Fibroblast of villous mesenchyme (primary cell): ENCODE results near the gene KLB. TPM values are rescaled to one million over a fixed set of nuclear protein-coding genes. Genes with fewer than 3 reads are reported as not detected.

ENCODE experiments used
- DNase-seq: peaks from one replicate; pipeline ENCODE4 v3.0.0-alpha.2; 2010; ENCODE audit warnings: low read depth
- H3K4me3 ChIP-seq: 2 replicates; pipeline ENCODE4 v1.5.1; 2011; ENCODE audit warnings: low read depth, mild to moderate bottlenecking, low read length
- total RNA-seq: library from RNA; depleted of rRNA; stranded (reverse); fragments of >200 nt; gene quantifications from 2 replicates; pipeline ENCODE4 v1.2.3, GENCODE V29; 2012
- TF ChIP-seq, protein P1 (sequence below): IDR thresholded peaks from 2 replicates; pipeline ENCODE4 v1.5.1; 2012; ENCODE audit warnings: low read depth, mild to moderate bottlenecking, low read length; ENCODE audit not compliant: insufficient read depth

KLB gene
- total RNA-seq, 1 donor = not detected

DNA sequence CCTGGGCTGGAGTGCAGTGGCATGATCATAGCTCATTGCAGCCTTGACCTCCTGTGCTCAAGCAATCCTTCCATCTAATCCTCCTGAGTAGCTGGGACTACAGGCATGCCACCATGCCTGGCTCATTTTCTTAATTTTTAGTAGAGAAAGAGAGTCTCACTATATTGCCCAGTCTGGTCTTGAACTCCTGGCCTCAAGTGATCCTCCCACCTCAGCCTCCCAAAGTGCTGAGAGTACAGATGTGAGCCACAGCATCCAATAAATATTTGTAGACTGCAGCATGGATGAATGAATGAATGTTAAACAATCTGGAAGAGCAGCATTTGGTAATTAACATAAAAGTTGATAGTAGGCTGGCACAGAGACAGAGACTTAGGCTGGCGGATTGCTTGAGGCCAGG, 20.0 kb downstream of the KLB start:
- TF ChIP-seq, protein P1, sequence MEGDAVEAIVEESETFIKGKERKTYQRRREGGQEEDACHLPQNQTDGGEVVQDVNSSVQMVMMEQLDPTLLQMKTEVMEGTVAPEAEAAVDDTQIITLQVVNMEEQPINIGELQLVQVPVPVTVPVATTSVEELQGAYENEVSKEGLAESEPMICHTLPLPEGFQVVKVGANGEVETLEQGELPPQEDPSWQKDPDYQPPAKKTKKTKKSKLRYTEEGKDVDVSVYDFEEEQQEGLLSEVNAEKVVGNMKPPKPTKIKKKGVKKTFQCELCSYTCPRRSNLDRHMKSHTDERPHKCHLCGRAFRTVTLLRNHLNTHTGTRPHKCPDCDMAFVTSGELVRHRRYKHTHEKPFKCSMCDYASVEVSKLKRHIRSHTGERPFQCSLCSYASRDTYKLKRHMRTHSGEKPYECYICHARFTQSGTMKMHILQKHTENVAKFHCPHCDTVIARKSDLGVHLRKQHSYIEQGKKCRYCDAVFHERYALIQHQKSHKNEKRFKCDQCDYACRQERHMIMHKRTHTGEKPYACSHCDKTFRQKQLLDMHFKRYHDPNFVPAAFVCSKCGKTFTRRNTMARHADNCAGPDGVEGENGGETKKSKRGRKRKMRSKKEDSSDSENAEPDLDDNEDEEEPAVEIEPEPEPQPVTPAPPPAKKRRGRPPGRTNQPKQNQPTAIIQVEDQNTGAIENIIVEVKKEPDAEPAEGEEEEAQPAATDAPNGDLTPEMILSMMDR = no peak
- H3K4me3 ChIP-seq = no peak overlapping the region
- no peak for DNase-seq

DNA sequence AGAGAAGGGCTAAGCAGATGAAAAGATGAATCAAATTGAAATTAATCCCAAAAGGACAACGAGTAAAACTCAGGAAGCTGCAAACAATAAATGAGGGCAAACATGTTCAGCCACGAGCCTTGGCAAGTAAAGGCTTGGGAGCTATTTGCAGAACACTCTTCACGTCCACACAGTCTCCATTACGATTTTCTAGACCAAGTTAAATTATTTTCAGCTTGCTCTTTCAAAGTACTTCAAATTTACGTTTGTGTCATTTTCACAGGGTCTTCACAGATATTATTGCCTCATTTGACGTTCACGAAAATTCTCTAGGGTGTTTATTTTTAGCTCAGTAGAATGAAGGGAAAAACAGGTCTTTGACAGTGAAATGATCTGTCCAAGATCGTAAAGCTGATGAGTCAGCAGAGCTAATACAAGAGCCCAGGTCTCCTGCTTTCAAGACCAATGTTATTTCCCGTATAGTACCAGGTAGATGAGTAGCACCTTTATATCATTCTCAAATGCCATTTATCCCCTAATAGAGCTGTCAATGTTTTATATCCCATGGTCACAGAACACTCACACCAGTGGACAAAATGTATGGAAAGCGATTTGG, 20.9 kb downstream of the KLB start:
- no peak overlapping the region for H3K4me3 ChIP-seq
- peak; percentile 17 for DNase-seq

DNA sequence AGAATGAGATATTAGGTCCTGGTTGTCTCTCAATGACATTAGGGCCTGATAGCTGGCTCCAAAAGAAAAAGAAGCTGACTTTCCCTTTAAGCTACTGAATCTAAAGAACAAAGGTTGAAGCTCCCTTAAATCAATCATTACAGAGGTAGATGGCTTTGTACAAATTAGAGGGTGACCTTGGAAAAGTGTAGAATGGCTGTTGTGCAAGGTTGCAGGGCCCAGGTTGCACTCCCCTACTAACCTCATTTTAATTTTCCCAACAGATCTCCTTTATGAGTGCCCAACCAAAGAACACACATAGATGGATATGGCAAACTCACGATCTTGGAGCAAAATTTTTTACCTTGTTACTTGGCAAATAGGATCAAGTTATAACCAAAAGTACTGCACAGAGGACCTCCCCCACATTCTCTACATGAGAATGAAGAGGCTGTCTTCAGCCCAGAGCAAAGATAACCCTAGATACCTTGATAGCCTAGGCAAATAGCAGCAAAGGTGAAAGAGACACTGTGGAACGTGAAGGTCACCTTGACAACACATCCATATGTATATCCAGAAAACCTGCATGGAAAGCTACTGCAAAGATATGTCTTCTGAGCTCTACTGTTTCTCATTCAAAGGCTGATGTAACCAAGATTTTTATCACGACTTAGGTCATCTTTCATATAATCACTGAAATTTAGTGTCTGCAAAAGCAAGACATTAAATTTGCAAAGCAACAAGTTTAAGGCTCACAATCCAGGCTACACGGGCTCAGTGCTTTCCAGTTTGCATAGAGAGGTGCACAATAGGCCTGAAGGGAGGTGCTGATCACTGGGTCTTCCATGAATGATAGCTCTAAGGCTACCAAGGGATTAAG, 23.0 kb downstream of the KLB start:
- no peak overlapping the region for H3K4me3 ChIP-seq
- TF ChIP-seq, protein P1 = no peak
- DNase-seq = peak; percentile 13

More for the DNA sequence above, 20.9 kb downstream of the KLB start:
- TF ChIP-seq, protein P1 = no peak

DNA sequence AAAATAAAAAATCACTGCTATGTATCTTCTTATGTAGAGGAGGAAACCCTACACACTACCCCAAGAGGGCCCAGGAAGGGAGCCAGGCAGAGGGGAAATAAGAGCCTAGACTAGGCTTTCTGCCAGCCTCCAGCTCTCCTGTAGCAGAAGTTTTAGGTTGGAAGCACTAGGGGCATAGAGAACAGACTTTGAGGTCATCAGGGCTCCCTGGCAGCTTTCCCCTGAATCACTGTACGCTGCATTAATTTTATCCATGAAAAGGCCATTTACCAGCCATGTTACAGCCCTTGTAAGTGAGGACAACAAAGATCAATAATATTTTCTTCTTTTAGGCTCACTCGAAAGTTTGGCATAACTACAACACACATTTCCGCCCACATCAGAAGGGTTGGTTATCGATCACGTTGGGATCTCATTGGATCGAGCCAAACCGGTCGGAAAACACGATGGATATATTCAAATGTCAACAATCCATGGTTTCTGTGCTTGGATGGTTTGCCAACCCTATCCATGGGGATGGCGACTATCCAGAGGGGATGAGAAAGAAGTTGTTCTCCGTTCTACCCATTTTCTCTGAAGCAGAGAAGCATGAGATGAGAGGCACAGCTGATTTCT, 27.3 kb downstream of the KLB start:
- no peak overlapping the region for H3K4me3 ChIP-seq
- DNase-seq = no peak
- TF ChIP-seq, protein P1 = no peak

DNA sequence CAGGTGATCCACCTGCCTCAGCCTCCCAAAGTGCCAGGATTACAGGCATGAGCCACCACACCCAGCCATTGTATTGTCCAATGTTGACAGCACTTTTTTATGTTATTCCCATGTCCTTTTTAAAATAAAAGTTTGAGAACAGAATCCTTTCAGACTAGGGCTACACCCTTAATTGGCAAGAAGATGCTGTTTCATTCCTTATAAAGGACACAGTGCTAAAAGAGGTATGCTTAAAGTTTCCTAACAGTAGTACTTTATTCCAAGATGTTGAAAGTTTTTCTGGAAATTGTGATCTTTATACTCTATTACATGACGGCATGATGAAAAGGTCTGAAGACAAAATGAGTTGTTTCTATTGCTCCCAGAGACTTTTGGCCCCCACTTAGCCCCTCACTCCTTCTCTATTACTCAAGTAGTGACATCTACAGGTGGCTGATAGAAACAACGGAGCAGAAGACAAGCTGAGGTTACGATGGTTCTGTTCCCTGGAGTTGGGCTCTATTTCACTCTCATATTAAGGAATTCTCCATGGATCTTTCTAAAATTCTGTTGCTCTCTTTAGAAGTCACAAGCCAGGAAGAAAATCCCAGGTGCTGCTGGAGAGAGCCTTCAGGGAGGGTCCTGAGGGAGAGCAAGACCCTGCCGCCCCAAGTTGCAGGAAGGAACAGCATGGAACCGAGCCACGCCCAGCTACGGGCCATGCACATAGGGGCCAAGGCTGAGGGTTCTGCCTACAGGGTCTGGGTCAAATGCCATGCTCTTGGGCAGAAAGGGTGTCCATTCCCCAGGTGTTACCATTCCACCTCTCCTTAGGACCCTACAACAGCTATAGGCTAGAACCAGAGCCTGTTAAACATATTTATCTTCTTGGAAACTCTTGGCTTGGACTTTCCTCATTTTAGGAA, 29.2 kb downstream of the KLB start:
- TF ChIP-seq, protein P1 = peak; percentile 16
- H3K4me3 ChIP-seq = no peak overlapping the region
- DNase-seq = no peak

DNA sequence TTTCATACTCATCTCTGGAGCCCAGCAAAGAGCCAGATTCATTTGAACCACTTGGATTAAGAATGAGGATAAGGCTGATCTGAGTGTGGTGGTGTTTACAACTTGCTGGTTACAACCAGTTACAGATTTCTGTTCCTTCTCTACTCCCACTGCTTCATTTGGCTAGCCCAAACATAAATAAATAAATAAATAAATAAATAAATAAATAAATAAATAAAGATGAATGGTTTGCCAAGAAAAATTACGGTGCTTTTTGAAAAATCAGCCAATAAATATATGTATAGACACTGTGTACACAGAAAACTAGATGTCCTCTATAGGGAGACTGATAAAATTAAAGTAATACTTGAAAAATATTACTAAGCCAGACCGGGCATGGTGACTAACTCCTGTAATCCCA, 34.9 kb downstream of the KLB start:
- TF ChIP-seq, protein P1 = no peak
- no peak for DNase-seq
- no peak overlapping the region for H3K4me3 ChIP-seq
